HEK293 (cell line): Measurements from ENCODE around the gene RPL4.
A peak's percentile ranks its signal among the peaks of the same experiment; 100 is the strongest.

Experiments used
- AEBP2 ChIP-seq: fragments of 450-650 bp; formaldehyde crosslinking; IDR thresholded peaks from 2 replicates; pipeline ENCODE4 v1.5.1; 2016; ENCODE audit warnings: missing biosample characterization, missing genetic modification characterization, borderline replicate concordance
- CTCF ChIP-seq: fragments of 450-650 bp; formaldehyde crosslinking; IDR thresholded peaks from 2 replicates; pipeline ENCODE4 v1.5.1; 2016; ENCODE audit warnings: missing biosample characterization, missing genetic modification characterization
- HIC1 ChIP-seq: fragments of 450-650 bp; formaldehyde crosslinking; IDR thresholded peaks from 2 replicates; pipeline ENCODE4 v1.5.1; 2016; ENCODE audit warnings: missing biosample characterization, missing genetic modification characterization
- INSM2 ChIP-seq: fragments of 450-650 bp; formaldehyde crosslinking; IDR thresholded peaks from 2 replicates; pipeline ENCODE4 v1.5.1; 2016; ENCODE audit warnings: missing biosample characterization, missing genetic modification characterization
- KLF1 ChIP-seq: fragments of 450-650 bp; formaldehyde crosslinking; IDR thresholded peaks from 2 replicates; pipeline ENCODE4 v1.5.1; 2016; ENCODE audit warnings: missing biosample characterization, missing genetic modification characterization
- PRDM10 ChIP-seq: fragments of 450-650 bp; formaldehyde crosslinking; IDR thresholded peaks from 2 replicates; pipeline ENCODE4 v1.5.1; 2016; ENCODE audit warnings: missing biosample characterization, missing genetic modification characterization
- SCRT2 ChIP-seq: fragments of 450-650 bp; formaldehyde crosslinking; IDR thresholded peaks from 2 replicates; pipeline ENCODE4 v1.5.1; 2016; ENCODE audit warnings: missing biosample characterization, missing genetic modification characterization
- SP3 ChIP-seq: fragments of 450-650 bp; formaldehyde crosslinking; IDR thresholded peaks from 2 replicates; pipeline ENCODE4 v1.5.1; 2016; ENCODE audit warnings: missing biosample characterization, missing genetic modification characterization
- SP7 ChIP-seq: fragments of 450-650 bp; formaldehyde crosslinking; IDR thresholded peaks from 2 replicates; pipeline ENCODE4 v1.5.1; 2016; ENCODE audit warnings: missing biosample characterization, missing genetic modification characterization
- YY1 ChIP-seq: fragments of 450-650 bp; formaldehyde crosslinking; IDR thresholded peaks from 2 replicates; pipeline ENCODE4 v1.5.1; 2018; ENCODE audit warnings: missing biosample characterization, missing genetic modification characterization
- ZBTB26 ChIP-seq: fragments of 450-650 bp; formaldehyde crosslinking; optimal IDR thresholded peaks from 2 replicates; pipeline ENCODE3; 2016; ENCODE audit warnings: missing biosample characterization, mild to moderate bottlenecking, missing genetic modification characterization
- ZFP69B ChIP-seq: fragments of 450-650 bp; formaldehyde crosslinking; IDR thresholded peaks from 2 replicates; pipeline ENCODE4 v1.5.1; 2016; ENCODE audit warnings: missing biosample characterization, missing genetic modification characterization
- ZNF114 ChIP-seq: fragments of 450-650 bp; formaldehyde crosslinking; IDR thresholded peaks from 2 replicates; pipeline ENCODE4 v1.5.0; 2017; ENCODE audit warnings: missing biosample characterization, missing genetic modification characterization
- ZNF174 ChIP-seq: fragments of 450-650 bp; formaldehyde crosslinking; IDR thresholded peaks from 2 replicates; pipeline ENCODE4 v1.5.0; 2017; ENCODE audit warnings: missing biosample characterization, mild to moderate bottlenecking, missing genetic modification characterization
- ZNF202 ChIP-seq: fragments of 450-650 bp; formaldehyde crosslinking; IDR thresholded peaks from 2 replicates; pipeline ENCODE4 v1.5.1; 2016; ENCODE audit warnings: missing biosample characterization, missing genetic modification characterization, borderline replicate concordance
- ZNF248 ChIP-seq: fragments of 450-650 bp; formaldehyde crosslinking; IDR thresholded peaks from 2 replicates; pipeline ENCODE4 v1.5.1; 2017; ENCODE audit warnings: missing biosample characterization, missing genetic modification characterization
- ZNF324 ChIP-seq: fragments of 450-650 bp; formaldehyde crosslinking; IDR thresholded peaks from 2 replicates; pipeline ENCODE4 v1.5.1; 2016; ENCODE audit warnings: missing biosample characterization, missing genetic modification characterization
- ZNF354C ChIP-seq: fragments of 450-650 bp; formaldehyde crosslinking; IDR thresholded peaks from 2 replicates; pipeline ENCODE4 v1.5.1; 2016; ENCODE audit warnings: missing biosample characterization, missing genetic modification characterization, low read depth, borderline replicate concordance
- ZNF391 ChIP-seq: fragments of 450-650 bp; formaldehyde crosslinking; IDR thresholded peaks from 2 replicates; pipeline ENCODE4 v1.5.1; 2016; ENCODE audit warnings: low read depth, missing biosample characterization, missing genetic modification characterization, borderline replicate concordance
- ZNF514 ChIP-seq: fragments of 450-650 bp; formaldehyde crosslinking; IDR thresholded peaks from 2 replicates; pipeline ENCODE4 v1.5.1; 2016; ENCODE audit warnings: missing biosample characterization, missing genetic modification characterization
- ZNF610 ChIP-seq: fragments of 450-650 bp; formaldehyde crosslinking; IDR thresholded peaks from 2 replicates; pipeline ENCODE4 v1.5.1; 2016; ENCODE audit warnings: missing biosample characterization, missing genetic modification characterization, borderline replicate concordance
- ZNF677 ChIP-seq: fragments of 450-650 bp; IDR thresholded peaks from 2 replicates; pipeline ENCODE4 v1.5.0; 2018; ENCODE audit warnings: missing biosample characterization, mild to moderate bottlenecking, missing genetic modification characterization, moderate library complexity
- ZNF692 ChIP-seq: fragments of 450-650 bp; formaldehyde crosslinking; IDR thresholded peaks from 2 replicates; pipeline ENCODE4 v1.5.1; 2016; ENCODE audit warnings: missing biosample characterization, missing genetic modification characterization

Gene RPL4

GRCh38 chr15:66497502-66498455 is 6.9 kb downstream of the RPL4 start, which contains the start of gene SNAPC5 (continued):
- TF ChIP-seq CTCF (tag by site-specific recombination) = peak; percentile 100
- TF ChIP-seq PRDM10 = peak; percentile 85
- no peak for TF ChIP-seq ZNF114
- TF ChIP-seq ZNF514 = no peak
- TF ChIP-seq ZNF324 = peak; percentile 97
- no peak for TF ChIP-seq ZNF202
- TF ChIP-seq ZNF692 (tag by site-specific recombination) = peak; percentile 91
- TF ChIP-seq SP7 = peak; percentile 94
- peak; percentile 93 for TF ChIP-seq HIC1 (tag by site-specific recombination)
- TF ChIP-seq ZNF354C (tag by site-specific recombination) = no peak
- no peak for TF ChIP-seq ZNF174
- TF ChIP-seq AEBP2 = 0 out of 2 replicates have a peak, but pooled peaks have one; percentile 19
- peak; percentile 74 for TF ChIP-seq INSM2 (tag by site-specific recombination)
- TF ChIP-seq ZNF610 (tag by site-specific recombination) = peak; percentile 78; the same call in 1 of the 2 replicates
- no peak for TF ChIP-seq ZNF677
- TF ChIP-seq KLF1 (tag by site-specific recombination) = peak; percentile 61
- TF ChIP-seq ZNF391 (tag by site-specific recombination) = peak; percentile 85
- peak; percentile 85 for TF ChIP-seq SP3 (tag by site-specific recombination)
- peak; percentile 96 for TF ChIP-seq SCRT2 (tag by site-specific recombination)
- TF ChIP-seq ZNF248 = no peak
- peak; percentile 46 for TF ChIP-seq ZBTB26
- TF ChIP-seq YY1 (tag by site-specific recombination) = peak; percentile 75; the same call in 1 of the 2 replicates
- peak; percentile 91 for TF ChIP-seq ZFP69B (tag by site-specific recombination)
